ENCODE results near the gene ARGLU1. TPM values are rescaled to one million over a fixed set of nuclear protein-coding genes. Genes with fewer than 3 reads are reported as not detected.

ARGLU1 gene
- polyA plus RNA-seq, 3 donors = 22.4 to 168 (median 27.2) TPM

DNA sequence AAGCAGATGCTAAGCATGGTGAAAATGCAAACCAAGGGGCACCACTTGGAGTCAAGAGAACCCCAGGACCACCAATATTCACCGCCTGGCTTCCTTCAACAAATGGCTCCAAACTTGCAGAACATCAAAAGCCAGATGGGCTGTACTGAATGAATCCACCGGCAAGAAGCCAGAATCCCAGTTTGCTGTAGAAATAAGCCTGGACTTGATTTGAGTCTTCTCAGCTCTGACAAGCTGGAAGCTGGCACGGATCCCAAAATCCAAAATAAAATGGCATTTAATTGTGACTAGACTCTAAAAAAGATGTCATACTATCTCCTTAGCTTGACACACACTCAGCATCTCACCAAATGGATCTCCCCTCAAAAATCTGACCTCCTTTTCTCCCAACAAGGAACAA, 44.4 kb downstream of the ARGLU1 start:
- H3K36me3 ChIP-seq (replicated peaks in 1 of 2; ENCODE audit: control insufficient read depth in 1 of 2, insufficient read depth in 2 of 2, low read length in 2 of 2) = no peaks in the 10 kb centered on the region
- no peak overlapping the region for H2AFZ ChIP-seq (ENCODE audit: insufficient read depth, low read depth, low read length, poor library complexity, severe bottlenecking)
- H4K20me1 ChIP-seq (ENCODE audit: insufficient read depth, low read length) = no peaks in the 10 kb centered on the region
- Mint-ChIP-seq H3K9me3 (no peaks in the 10 kb centered on the region), H3K27ac (no peak overlapping the region), H3K4me3 (no peak overlapping the region), H3K36me3 (no peaks in the 10 kb centered on the region), H3K4me1 (no peaks in the 10 kb centered on the region), H3K27me3 (ENCODE audit: low read depth in 3 of 3) (peaks cover 7 to 39% (median 11%) of the 10 kb centered on the region in 3 donors)
- intact Hi-C loops (cut with micrococcal nuclease) = no loop called here
- no peaks in the 10 kb centered on the region for H3K4me1 ChIP-seq (ENCODE audit: control insufficient read depth in 1 of 2, insufficient read depth in 2 of 2, low read length in 2 of 2)
- 88% methylated on average over 2 of the region's 3 CpGs for WGBS (ENCODE audit: insufficient coverage)
- H3K9ac ChIP-seq (ENCODE audit: insufficient read depth, low read length, poor library complexity, severe bottlenecking) = no peak overlapping the region
- peaks cover 16 to 18% of the 10 kb centered on the region in 2 donors for H3K27me3 ChIP-seq (ENCODE audit: control insufficient read depth in 2 of 2, insufficient read depth in 2 of 2, low read length in 2 of 2)
- H3K4me3 ChIP-seq (replicated peaks in 1 of 3; ENCODE audit: low read depth in 2 of 3, low read length in 3 of 3) = no peak overlapping the region
- TF ChIP-seq, protein P1, sequence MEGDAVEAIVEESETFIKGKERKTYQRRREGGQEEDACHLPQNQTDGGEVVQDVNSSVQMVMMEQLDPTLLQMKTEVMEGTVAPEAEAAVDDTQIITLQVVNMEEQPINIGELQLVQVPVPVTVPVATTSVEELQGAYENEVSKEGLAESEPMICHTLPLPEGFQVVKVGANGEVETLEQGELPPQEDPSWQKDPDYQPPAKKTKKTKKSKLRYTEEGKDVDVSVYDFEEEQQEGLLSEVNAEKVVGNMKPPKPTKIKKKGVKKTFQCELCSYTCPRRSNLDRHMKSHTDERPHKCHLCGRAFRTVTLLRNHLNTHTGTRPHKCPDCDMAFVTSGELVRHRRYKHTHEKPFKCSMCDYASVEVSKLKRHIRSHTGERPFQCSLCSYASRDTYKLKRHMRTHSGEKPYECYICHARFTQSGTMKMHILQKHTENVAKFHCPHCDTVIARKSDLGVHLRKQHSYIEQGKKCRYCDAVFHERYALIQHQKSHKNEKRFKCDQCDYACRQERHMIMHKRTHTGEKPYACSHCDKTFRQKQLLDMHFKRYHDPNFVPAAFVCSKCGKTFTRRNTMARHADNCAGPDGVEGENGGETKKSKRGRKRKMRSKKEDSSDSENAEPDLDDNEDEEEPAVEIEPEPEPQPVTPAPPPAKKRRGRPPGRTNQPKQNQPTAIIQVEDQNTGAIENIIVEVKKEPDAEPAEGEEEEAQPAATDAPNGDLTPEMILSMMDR (IDR thresholded peaks at IDR 0.05) = no peak
- no peak overlapping the region for H3K4me2 ChIP-seq (replicated peaks; ENCODE audit: extremely low read depth, low read length, poor library complexity, severe bottlenecking)
- DNase-seq = no peak
- no peaks in the 10 kb centered on the region for H3K79me2 ChIP-seq (ENCODE audit: insufficient read depth, low read length)
- H3K27ac ChIP-seq (ENCODE audit: low read depth in 1 of 2, low read length in 2 of 2) = no peak overlapping the region
- H3K9me3 ChIP-seq (replicated peaks in 1 of 2; ENCODE audit: control insufficient read depth in 1 of 2, insufficient read depth in 1 of 2, low read length in 2 of 2) = no peaks in the 10 kb centered on the region

DNA sequence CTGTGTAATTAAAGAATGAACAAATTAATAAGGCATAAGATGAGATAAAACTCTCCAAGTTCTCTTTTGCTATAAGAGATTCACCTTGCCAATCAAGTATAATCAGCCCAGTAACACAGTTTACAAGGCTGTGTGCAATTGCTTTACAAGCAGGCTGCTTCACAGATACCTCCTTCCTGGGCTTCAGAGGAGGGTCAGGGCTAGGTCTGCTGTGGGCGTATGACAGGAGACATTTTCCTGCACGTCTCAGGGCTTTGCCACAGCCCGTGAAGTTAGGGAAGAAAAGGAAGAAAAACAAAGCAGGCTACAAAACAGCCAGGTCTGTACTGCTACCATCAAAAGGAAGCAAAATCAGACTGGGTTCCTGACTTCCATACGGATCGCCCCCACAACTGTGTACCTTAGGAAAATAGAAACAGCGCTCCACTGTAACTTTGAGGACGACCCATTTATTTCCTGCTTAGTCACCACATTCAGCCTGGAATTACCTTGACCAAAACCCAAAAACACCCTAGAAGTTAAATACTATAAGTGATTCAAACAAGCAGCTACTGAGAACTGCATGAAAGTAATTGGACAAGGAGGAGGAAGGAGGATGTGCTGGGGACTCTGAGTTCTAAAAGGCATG, 44.9 kb downstream of the ARGLU1 start:
- 78% methylated on average over 3 of the region's 7 CpGs for WGBS (ENCODE audit: insufficient coverage)
- H3K27ac ChIP-seq (ENCODE audit: low read depth in 1 of 2, low read length in 2 of 2) = no peak overlapping the region
- no peaks in the 10 kb centered on the region for H3K9me3 ChIP-seq (replicated peaks in 1 of 2; ENCODE audit: control insufficient read depth in 1 of 2, insufficient read depth in 1 of 2, low read length in 2 of 2)
- Mint-ChIP-seq H3K27ac (no peak overlapping the region), H3K4me3 (no peak overlapping the region), H3K36me3 (no peaks in the 10 kb centered on the region), H3K4me1 (no peaks in the 10 kb centered on the region), H3K27me3 (ENCODE audit: low read depth in 3 of 3) (peaks cover 5 to 35% (median 9%) of the 10 kb centered on the region in 3 donors), H3K9me3 (no peaks in the 10 kb centered on the region)
- intact Hi-C loops (cut with micrococcal nuclease) = no loop called here
- peaks cover 13 to 18% of the 10 kb centered on the region in 2 donors for H3K27me3 ChIP-seq (ENCODE audit: control insufficient read depth in 2 of 2, insufficient read depth in 2 of 2, low read length in 2 of 2)
- TF ChIP-seq, protein P1 (IDR thresholded peaks at IDR 0.05) = no peak
- no peak overlapping the region for H2AFZ ChIP-seq (ENCODE audit: insufficient read depth, low read depth, low read length, poor library complexity, severe bottlenecking)
- no peak for DNase-seq
- no peaks in the 10 kb centered on the region for H3K36me3 ChIP-seq (replicated peaks in 1 of 2; ENCODE audit: control insufficient read depth in 1 of 2, insufficient read depth in 2 of 2, low read length in 2 of 2)
- H3K79me2 ChIP-seq (ENCODE audit: insufficient read depth, low read length) = no peaks in the 10 kb centered on the region
- no peak overlapping the region for H3K9ac ChIP-seq (ENCODE audit: insufficient read depth, low read length, poor library complexity, severe bottlenecking)
- H3K4me3 ChIP-seq (replicated peaks in 1 of 3; ENCODE audit: low read depth in 2 of 3, low read length in 3 of 3) = no peak overlapping the region
- no peak overlapping the region for H3K4me2 ChIP-seq (replicated peaks; ENCODE audit: extremely low read depth, low read length, poor library complexity, severe bottlenecking)
- H4K20me1 ChIP-seq (ENCODE audit: insufficient read depth, low read length) = no peaks in the 10 kb centered on the region
- H3K4me1 ChIP-seq (ENCODE audit: control insufficient read depth in 1 of 2, insufficient read depth in 2 of 2, low read length in 2 of 2) = no peaks in the 10 kb centered on the region

Measured in CD14-positive monocyte (primary cell).